K562 (cell line): ENCODE results near the gene LY6G6F. TPM values are rescaled to one million over a fixed set of nuclear protein-coding genes. Genes with fewer than 3 reads are reported as not detected.
A peak's percentile ranks its signal among the peaks of the same experiment; 100 is the strongest.

Source experiments
- ADNP ChIP-seq: fragments of 200-800 bp; sonication (Bioruptor generic); IDR thresholded peaks from 2 replicates; pipeline ENCODE4 v1.6.1; 2016; ENCODE audit warnings: missing genetic modification characterization, missing compliant biosample characterization
- CBFA2T2 ChIP-seq: fragments of 450-650 bp; conservative IDR thresholded peaks from 2 replicates; pipeline ENCODE4 v1.6.1; 2017; ENCODE audit warnings: mild to moderate bottlenecking
- CBFB ChIP-seq: sonication (generic); formaldehyde crosslinking; IDR thresholded peaks from 2 replicates; pipeline ENCODE4 v1.4.0; 2020; ENCODE audit warnings: mild to moderate bottlenecking, missing genetic modification reagents
- FOXA3 ChIP-seq, 2 experiments: fragments of 450-650 bp in 1 of 2; sonication (generic) in 1 of 2; formaldehyde crosslinking; IDR thresholded peaks in 1 of 2; conservative IDR thresholded peaks in 1 of 2; 2 replicates each; pipeline versions ENCODE4 v1.4.0 to v1.8.0; 2020 to 2022; ENCODE audit warnings: mild to moderate bottlenecking in 2 of 2, missing genetic modification reagents in 1 of 2
- FOXP4 ChIP-seq: sonication (generic); formaldehyde crosslinking; IDR thresholded peaks from 2 replicates; pipeline ENCODE4 v1.8.0; 2022; ENCODE audit warnings: mild to moderate bottlenecking, missing genetic modification reagents, borderline replicate concordance
- GABPA ChIP-seq: fragments of 200-800 bp; sonication (Bioruptor generic); conservative IDR thresholded peaks from 2 replicates; pipeline ENCODE4 v1.6.1; 2016; ENCODE audit warnings: low read depth, missing genetic modification characterization, missing compliant biosample characterization
- HDAC3 ChIP-seq: fragments of 450-650 bp; IDR thresholded peaks from 2 replicates; pipeline ENCODE4 v1.6.1; 2018; ENCODE audit warnings: borderline replicate concordance, mild to moderate bottlenecking, moderate library complexity; ENCODE audit not compliant: partially characterized antibody
- HEY1 ChIP-seq: fragments of 250-450 bp; sonication (Bioruptor Pico); IDR thresholded peaks from 2 replicates; pipeline ENCODE4 v1.5.0; 2020; ENCODE audit warnings: mild to moderate bottlenecking, moderate library complexity, borderline replicate concordance
- KLF1 ChIP-seq: fragments of 450-650 bp; IDR thresholded peaks from 2 replicates; pipeline ENCODE4 v1.6.1; 2016; ENCODE audit warnings: missing genetic modification characterization, missing compliant biosample characterization
- MTA1 ChIP-seq: fragments of 450-650 bp; IDR thresholded peaks from 2 replicates; pipeline ENCODE4 v1.6.1; 2017; ENCODE audit warnings: borderline replicate concordance
- NCOA2 ChIP-seq, 2 experiments: fragments of 450-650 bp; IDR thresholded peaks; 2 replicates each; pipeline ENCODE4 v1.6.1; 2018; ENCODE audit warnings: mild to moderate bottlenecking in 2 of 2, moderate library complexity in 1 of 2; ENCODE audit not compliant: partially characterized antibody in 2 of 2
- NFIC ChIP-seq: fragments of 450-650 bp; IDR thresholded peaks from 2 replicates; pipeline ENCODE4 v1.6.1; 2017; ENCODE audit warnings: mild to moderate bottlenecking, inconsistent platforms
- NR4A1 ChIP-seq, 2 experiments: fragments of 250-450 bp in 1 of 2; fragments of 450-650 bp in 1 of 2; sonication (Bioruptor Pico) in 1 of 2; IDR thresholded peaks; 2 replicates each; pipeline versions ENCODE4 v1.4.0 to v1.6.1; 2016 to 2020; ENCODE audit warnings: mild to moderate bottlenecking in 2 of 2, missing compliant biosample characterization in 1 of 2, missing genetic modification characterization in 1 of 2, moderate library complexity in 1 of 2
- REST ChIP-seq, 2 experiments: fragments of 450-650 bp; formaldehyde crosslinking in 1 of 2; IDR thresholded peaks; 2 replicates each; pipeline versions ENCODE4 v1.4.0 to v1.6.1; 2014 to 2020; ENCODE audit warnings: mild to moderate bottlenecking in 2 of 2, borderline replicate concordance in 1 of 2, low read depth in 1 of 2
- ZNF239 ChIP-seq: fragments of 250-450 bp; sonication (Bioruptor Pico); IDR thresholded peaks from 2 replicates; pipeline ENCODE4 v1.4.0; 2020; ENCODE audit warnings: mild to moderate bottlenecking
- polyA plus RNA-seq, 8 experiments: library from polyadenylated mRNA; depleted of rRNA in 4 of 8; stranded (reverse) in 5 of 8; unstranded in 3 of 8; fragments of >200 nt; fragmentation: Nextera tagmentation in 2 of 8; fragmentation: Illumina TruSeq in 1 of 8; extraction: Ambion mirVana in 2 of 8; extraction: Trizol in 1 of 8; gene quantifications; 2 replicates each; pipeline versions ENCODE4 v1.2.1 to v1.2.3, GENCODE V29; 2011 to 2014; ENCODE audit warnings: inconsistent platforms in 1 of 8, missing spikeins in 1 of 8
- total RNA-seq, 7 experiments: library from RNA; depleted of rRNA in 6 of 7; stranded (reverse); fragments of >200 nt in 6 of 7; fragmentation: Illumina TruSeq in 2 of 7; extraction: Trizol in 2 of 7; gene quantifications; 2 replicates each; pipeline versions ENCODE4 v1.2.1 to v1.2.3, GENCODE V29; 2011 to 2021; ENCODE audit warnings: low replicate concordance in 1 of 7

LY6G6F gene
- total and polyA plus RNA-seq, 9 of the 15 experiments (the other 6 are each of a cell fraction or from before 2014, with no cell fraction given) = 0.14 to 0.50 (median 0.28) TPM; not detected in 2

DNA sequence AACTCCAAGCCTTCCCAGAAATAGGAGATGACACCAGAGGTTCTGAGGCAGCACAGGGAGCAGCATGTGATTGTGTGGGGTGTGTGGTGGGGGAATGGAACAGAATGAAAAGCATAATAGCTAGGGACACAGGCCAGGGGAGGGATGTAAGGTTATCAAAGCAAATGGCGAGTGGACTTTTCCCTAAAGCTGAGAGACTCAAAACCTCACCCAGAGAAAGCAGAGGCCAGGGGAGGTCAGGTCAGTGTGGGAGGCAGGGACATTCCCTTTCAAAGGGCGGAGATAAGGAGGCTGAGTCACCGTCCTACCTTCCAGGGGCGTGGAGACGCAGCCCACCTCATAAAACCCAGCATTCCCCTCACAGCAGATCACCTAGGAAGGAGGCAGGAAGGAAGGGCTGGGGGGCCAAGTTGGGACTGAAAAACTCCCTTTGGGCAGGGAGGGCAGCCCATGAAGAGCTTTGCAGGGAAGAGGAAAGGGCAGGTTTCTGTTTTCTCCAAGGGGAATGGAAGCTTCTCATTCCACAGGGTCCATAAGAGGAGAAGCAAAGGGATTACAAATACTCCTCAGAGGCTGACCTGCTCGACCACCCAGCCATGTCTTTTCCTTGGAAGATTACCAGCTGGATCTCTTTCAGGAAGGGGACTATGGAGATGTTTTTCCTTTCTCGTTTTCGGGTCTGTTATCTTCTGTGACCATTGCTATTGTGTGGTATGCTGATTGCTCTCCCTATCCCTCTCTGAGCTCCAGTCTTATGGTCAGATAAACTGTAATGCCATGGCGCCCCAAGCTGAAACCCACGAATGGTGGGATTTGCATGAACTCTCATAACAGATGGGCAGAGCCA is 16.2 kb upstream of the LY6G6F start (continued):
- 0 out of 2 replicates have a peak, but pooled peaks have one; percentile 25 for TF ChIP-seq GABPA
- peak; percentile 78; the same call in 1 of the 2 replicates for TF ChIP-seq KLF1 (tag)
- TF ChIP-seq FOXA3 (CRISPR knock-in tag; conservative IDR thresholded peaks at IDR 0.05 in 1 of 2, IDR thresholded peaks at IDR 0.05 in 1 of 2) = 0 out of 4 replicates have a peak, but pooled peaks of 1 of the 2 experiments have one; percentile 34
- TF ChIP-seq HEY1 (CRISPR knock-in tag) = 0 out of 2 replicates have a peak, but pooled peaks have one; percentile 26
- TF ChIP-seq NFIC = peak; percentile 70
- TF ChIP-seq CBFA2T2 = peak; percentile 92
- peak; percentile 94 for TF ChIP-seq ADNP (tag)
- no peak for TF ChIP-seq ZNF239 (CRISPR knock-in tag)
- peak; percentile 59; the same call in 1 of the 2 replicates for TF ChIP-seq REST (IDR thresholded peaks at IDR 0.05; ENCODE audit: borderline replicate concordance)
- TF ChIP-seq REST (CRISPR knock-in tag; IDR thresholded peaks at IDR 0.05; ENCODE audit: low read depth) = 0 out of 2 replicates have a peak, but pooled peaks have one; percentile 8
- TF ChIP-seq HDAC3 = no peak
- TF ChIP-seq CBFB (CRISPR knock-in tag) = no peak
- no peak for TF ChIP-seq NCOA2 (IDR thresholded peaks at IDR 0.05; ENCODE audit: partially characterized antibody in 2 of 2)
- peak; percentile 69; the same call in 1 of the 2 replicates for TF ChIP-seq NR4A1 (CRISPR knock-in tag; IDR thresholded peaks at IDR 0.05)
- peak; percentile 79 for TF ChIP-seq NR4A1 (tag; IDR thresholded peaks at IDR 0.05)
- TF ChIP-seq MTA1 = peak; percentile 93
- TF ChIP-seq FOXP4 (CRISPR knock-in tag) = peak; percentile 86; the same call in 1 of the 2 replicates
